Naive B cell (primary cell): Measurements from ENCODE around the gene LYPD3. TPM values are rescaled to one million over a fixed set of nuclear protein-coding genes. Genes with fewer than 3 reads are reported as not detected.

Experiments
- ATAC-seq, 2 donors: fragments of 150-1000 bp; cut with Tn5 transposase; 2 replicates each; pipeline ENCODE4 v1.10.0; 2021; ENCODE audit warnings: low read depth in 2 of 2, mild to moderate bottlenecking in 2 of 2, moderate library complexity in 2 of 2
- DNase-seq: peaks from one replicate; pipeline ENCODE4 v3.0.0; 2022
- H3K27ac Mint-ChIP-seq, 6 donors: one replicate each; pipeline ENCODE4 v1.8.0; 2020 to 2022; ENCODE audit warnings: mild to moderate bottlenecking in 6 of 6, mixed read lengths in 6 of 6, moderate library complexity in 5 of 6, inconsistent platforms in 2 of 6
- H3K27me3 Mint-ChIP-seq, 3 donors: one replicate each; pipeline ENCODE4 v1.8.0; 2021 to 2022; ENCODE audit warnings: mixed read lengths in 3 of 3, mild to moderate bottlenecking in 1 of 3
- H3K36me3 Mint-ChIP-seq, 2 donors: one replicate each; pipeline ENCODE4 v1.8.0; 2020 to 2022; ENCODE audit warnings: mixed read lengths in 2 of 2, inconsistent platforms in 1 of 2, mild to moderate bottlenecking in 1 of 2
- H3K4me1 Mint-ChIP-seq, 3 donors: one replicate each; pipeline ENCODE4 v1.8.0; 2020 to 2022; ENCODE audit warnings: mixed read lengths in 3 of 3, inconsistent platforms in 1 of 3, mild to moderate bottlenecking in 1 of 3, moderate library complexity in 1 of 3
- H3K4me3 Mint-ChIP-seq, 8 donors: one replicate each; pipeline ENCODE4 v1.8.0; 2020 to 2022; ENCODE audit warnings: mild to moderate bottlenecking in 8 of 8, mixed read lengths in 8 of 8, moderate library complexity in 8 of 8, inconsistent platforms in 2 of 8
- H3K9me3 Mint-ChIP-seq, 7 donors: one replicate each; pipeline ENCODE4 v1.8.0; 2020 to 2022; ENCODE audit warnings: mixed read lengths in 7 of 7, mild to moderate bottlenecking in 5 of 7, inconsistent platforms in 2 of 7, moderate library complexity in 1 of 7
- polyA plus RNA-seq, 6 donors: library from polyadenylated mRNA; unstranded; fragments of 300-500 nt; fragmentation: Illumina TruSeq; gene quantifications; one replicate each; pipeline ENCODE4 v1.2.3, GENCODE V29; 2021; ENCODE audit warnings: low read depth in 6 of 6

Gene LYPD3
- polyA plus RNA-seq, 6 donors from 2014 or later = 0.24 to 0.90 (median 0.45) TPM; not detected in 2

DNA sequence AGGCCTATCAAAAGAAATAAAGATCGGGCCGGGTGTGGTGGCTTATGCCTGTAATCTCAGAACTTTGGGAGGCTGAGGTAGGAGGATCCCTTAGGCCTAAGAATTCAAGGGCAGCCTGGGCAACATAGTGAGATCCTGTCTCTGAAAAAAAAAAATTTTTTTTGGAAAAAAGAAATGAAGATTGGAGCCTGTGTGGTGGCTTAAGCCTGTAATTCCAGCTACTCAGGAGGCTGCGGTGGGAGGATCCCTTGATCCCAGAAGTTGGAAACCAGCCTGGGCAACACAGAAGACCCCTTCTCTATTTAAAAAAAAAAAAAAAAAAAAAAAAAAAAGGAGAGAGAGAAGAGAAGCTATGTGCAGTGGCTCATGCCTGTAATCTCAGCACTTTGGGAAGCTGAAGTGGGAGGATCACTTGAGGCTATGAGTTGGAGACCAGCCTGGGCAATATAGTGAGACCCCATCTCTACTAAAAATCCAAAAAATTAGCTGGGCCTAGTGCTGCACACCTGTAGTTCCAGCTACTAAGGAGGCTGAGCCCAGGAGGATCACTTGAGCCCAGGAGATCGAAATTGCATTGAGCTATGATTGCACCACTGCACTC, 14.7 kb upstream of the LYPD3 start:
- DNase-seq (no peak), ATAC-seq (no peak)
- peaks cover 6 to 12% (median 6%) of the 10 kb centered on the region in 3 donors for H3K4me1 Mint-ChIP-seq
- peaks cover 0 to 8% of the 10 kb centered on the region in 2 donors for H3K36me3 Mint-ChIP-seq
- no peaks in the 10 kb centered on the region for H3K27me3 Mint-ChIP-seq
- no peak overlapping the region for H3K4me3 Mint-ChIP-seq
- H3K27ac Mint-ChIP-seq = peak overlapping the region in 2 of 6 donors; percentile 26 to 79
- H3K9me3 Mint-ChIP-seq = peaks cover 0 to 2% (median 0%) of the 10 kb centered on the region in 7 donors

DNA sequence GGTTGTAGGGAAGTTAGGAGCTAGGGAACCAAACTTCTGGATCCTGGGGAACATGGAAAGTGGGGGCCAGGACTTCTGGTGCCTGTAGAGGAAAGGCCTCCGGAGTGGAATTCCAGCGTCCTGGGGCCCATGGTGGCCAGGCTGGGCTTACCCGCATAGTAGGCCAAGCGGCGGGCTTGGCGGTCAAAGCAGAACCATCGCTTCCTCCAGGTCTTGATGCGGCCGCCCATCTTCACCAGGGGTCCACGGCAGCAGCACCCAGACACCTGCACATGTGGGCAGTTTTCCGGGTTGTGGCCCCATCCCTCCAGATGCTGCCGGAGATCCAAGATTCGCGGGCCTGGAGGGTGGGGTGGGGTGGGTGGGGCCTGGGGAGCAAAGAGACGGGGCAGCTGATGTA, 13.8 kb upstream of the LYPD3 start:
- Mint-ChIP-seq H3K4me1 (peaks cover 8 to 15% (median 10%) of the 10 kb centered on the region in 3 donors), H3K27ac (peak overlapping the region in 3 of 6 donors; percentile 33 to 95 (median 87)), H3K4me3 (no peak overlapping the region), H3K36me3 (peaks cover 0 to 8% of the 10 kb centered on the region in 2 donors), H3K9me3 (peaks cover 0 to 2% (median 0%) of the 10 kb centered on the region in 7 donors), H3K27me3 (no peaks in the 10 kb centered on the region)
- DNase-seq (no peak), ATAC-seq (no peak)

DNA sequence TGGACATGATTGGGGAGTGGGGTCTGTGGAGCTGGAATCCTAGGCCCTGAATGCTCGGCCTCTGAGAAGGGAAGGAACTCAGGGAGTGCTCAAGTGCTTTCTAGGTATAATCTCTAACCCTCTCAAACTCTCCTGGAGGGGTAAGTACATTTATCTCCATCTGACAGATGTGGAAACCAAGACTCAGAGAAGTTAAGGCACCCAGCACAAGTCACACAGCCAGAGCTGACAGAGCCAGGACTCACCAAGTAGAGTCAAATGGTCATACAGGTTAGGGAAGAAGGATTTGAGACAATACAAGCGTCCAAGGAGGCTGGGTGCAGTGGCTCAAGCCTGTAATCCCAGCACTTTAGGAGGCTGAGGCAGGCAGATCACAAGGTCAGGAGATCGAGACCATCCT, 12.9 kb upstream of the LYPD3 start:
- peak overlapping the region in 1 of 8 donors; percentile 10 for H3K4me3 Mint-ChIP-seq
- peaks cover 0 to 2% (median 0%) of the 10 kb centered on the region in 7 donors for H3K9me3 Mint-ChIP-seq
- peaks cover 0 to 8% of the 10 kb centered on the region in 2 donors for H3K36me3 Mint-ChIP-seq
- ATAC-seq (no peak), DNase-seq (no peak)
- H3K27ac Mint-ChIP-seq = peak overlapping the region in 5 of 6 donors; percentile 9 to 94 (median 54)
- no peaks in the 10 kb centered on the region for H3K27me3 Mint-ChIP-seq
- H3K4me1 Mint-ChIP-seq = peaks cover 8 to 15% (median 14%) of the 10 kb centered on the region in 3 donors

DNA sequence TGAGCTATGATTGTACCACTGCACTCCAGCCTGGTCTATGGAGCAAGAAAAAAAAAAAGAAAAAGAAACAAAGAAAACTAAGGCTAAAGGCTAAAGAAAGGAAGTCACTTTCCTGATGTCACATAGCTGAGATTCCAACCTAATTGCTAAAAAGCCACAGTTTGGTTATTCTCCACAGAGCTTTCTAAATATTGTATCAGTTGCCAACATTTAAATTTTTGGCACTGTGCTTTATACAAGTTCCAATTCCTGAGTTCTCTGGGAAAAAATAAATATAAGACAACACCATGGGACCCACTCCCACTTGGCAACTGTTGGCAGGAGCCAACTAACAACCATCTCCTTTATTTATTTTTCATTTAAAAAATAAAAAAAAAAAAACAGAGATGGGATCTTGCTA, 11.2 kb upstream of the LYPD3 start:
- no peak for ATAC-seq
- H3K27me3 Mint-ChIP-seq = no peaks in the 10 kb centered on the region
- no peak for DNase-seq
- peaks cover 8 to 15% (median 14%) of the 10 kb centered on the region in 3 donors for H3K4me1 Mint-ChIP-seq
- H3K27ac Mint-ChIP-seq = peak overlapping the region; percentile 47 to 100 (median 98)
- H3K36me3 Mint-ChIP-seq = peaks cover 0 to 8% of the 10 kb centered on the region in 2 donors
- no peak overlapping the region for H3K4me3 Mint-ChIP-seq
- H3K9me3 Mint-ChIP-seq = peaks cover 0 to 2% (median 0%) of the 10 kb centered on the region in 7 donors

DNA sequence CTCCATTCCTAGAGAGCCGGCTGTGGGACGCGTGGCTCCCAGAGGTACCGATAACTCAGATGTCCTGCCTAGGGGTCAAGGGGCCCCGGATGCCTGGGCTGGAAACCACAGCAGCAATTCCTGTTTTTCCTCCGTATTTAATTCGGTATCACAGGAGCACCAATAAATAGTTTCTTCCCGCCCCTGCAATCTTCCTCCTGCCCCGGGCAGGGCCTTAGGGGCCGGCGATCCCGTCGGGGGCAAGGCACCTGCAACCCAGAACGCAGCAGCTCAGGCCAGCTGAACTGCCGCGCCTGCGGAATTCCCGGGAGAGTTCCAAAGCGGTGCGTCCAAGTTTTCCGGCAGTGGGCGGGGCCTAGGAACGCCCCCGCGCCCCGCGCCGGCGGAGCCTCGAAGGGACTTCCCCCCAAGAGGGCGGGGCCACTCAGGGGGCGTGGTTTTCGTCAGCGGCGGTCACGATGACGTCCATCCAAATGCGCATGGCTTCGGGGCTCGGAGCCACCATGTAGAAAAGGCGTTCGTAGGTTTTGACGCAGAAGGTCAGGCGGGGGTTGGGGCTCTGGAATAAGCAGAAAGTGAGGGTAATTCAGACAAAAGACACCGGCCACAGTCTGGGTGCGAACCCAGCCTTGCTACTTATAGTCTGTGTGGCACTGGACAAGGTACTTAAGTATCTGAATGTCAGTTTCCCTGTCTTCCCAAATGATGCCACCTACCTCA, 9.7 kb upstream of the LYPD3 start:
- Mint-ChIP-seq H3K27ac (peak overlapping the region; percentile 97 to 100 (median 99)), H3K9me3 (peaks cover 0 to 2% (median 0%) of the 10 kb centered on the region in 7 donors), H3K4me1 (peaks cover 8 to 14% (median 14%) of the 10 kb centered on the region in 3 donors), H3K4me3 (peak overlapping the region; percentile 75 to 92 (median 88)), H3K36me3 (peaks cover 0 to 8% of the 10 kb centered on the region in 2 donors), H3K27me3 (no peaks in the 10 kb centered on the region)
- DNase-seq (peak; percentile 95), ATAC-seq (peak; percentile 95 to 98)

DNA sequence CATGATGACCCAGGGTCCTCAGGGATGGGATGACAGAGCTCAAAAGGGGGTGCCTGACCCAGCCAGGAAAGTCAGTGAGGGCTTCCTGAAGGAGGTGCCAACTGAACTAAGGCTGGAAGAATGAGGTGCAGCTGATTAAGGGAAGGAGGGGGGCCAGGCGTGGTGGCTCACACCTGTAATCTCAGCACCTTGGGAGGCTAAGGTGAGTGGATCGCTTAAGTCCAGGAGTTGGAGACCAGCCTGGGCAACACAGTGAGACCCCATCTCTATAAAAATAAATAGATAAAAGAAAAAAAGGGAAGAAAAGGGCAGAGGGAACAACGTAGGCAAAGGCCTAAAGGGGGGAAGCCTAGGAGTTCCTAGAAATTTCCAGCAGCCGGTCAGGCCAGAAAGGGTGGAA, 9.1 kb upstream of the LYPD3 start:
- Mint-ChIP-seq H3K9me3 (peaks cover 0 to 2% (median 0%) of the 10 kb centered on the region in 7 donors), H3K4me3 (peak overlapping the region; percentile 39 to 92 (median 85)), H3K36me3 (peaks cover 0 to 8% of the 10 kb centered on the region in 2 donors), H3K27me3 (no peaks in the 10 kb centered on the region), H3K4me1 (peaks cover 8 to 14% (median 14%) of the 10 kb centered on the region in 3 donors), H3K27ac (peak overlapping the region in 5 of 6 donors; percentile 88 to 100 (median 97))
- DNase-seq (no peak), ATAC-seq (no peak)

DNA sequence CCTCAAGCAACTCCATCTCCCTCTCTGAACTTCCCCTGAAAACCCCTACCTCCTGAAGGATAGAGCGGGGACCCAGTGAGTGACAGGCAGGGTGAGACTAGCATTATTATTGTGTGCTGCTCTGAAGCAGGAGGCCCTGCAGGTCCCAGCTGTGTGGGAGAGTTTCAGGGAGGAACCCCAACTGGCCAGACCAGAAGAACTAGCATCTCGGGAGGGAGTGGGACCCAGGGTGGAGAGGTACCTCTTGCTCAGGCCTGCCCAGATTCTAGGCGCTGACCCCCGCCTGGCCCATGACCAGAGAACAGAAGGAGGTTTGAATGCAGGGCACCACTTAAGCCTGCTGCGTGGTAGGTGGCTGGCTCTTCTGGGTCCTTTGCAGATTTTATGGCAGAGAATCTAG, 5.7 kb upstream of the LYPD3 start:
- H3K4me3 Mint-ChIP-seq = no peak overlapping the region
- no peak for DNase-seq
- H3K4me1 Mint-ChIP-seq = peaks cover 8 to 14% (median 12%) of the 10 kb centered on the region in 3 donors
- H3K36me3 Mint-ChIP-seq = no peaks in the 10 kb centered on the region
- H3K9me3 Mint-ChIP-seq = peaks cover 0 to 2% (median 0%) of the 10 kb centered on the region in 7 donors
- peaks cover under 1 to 3% (median 3%) of the 10 kb centered on the region in 3 donors for H3K27me3 Mint-ChIP-seq
- no peak for ATAC-seq
- H3K27ac Mint-ChIP-seq = peak overlapping the region in 1 of 6 donors; percentile 5

DNA sequence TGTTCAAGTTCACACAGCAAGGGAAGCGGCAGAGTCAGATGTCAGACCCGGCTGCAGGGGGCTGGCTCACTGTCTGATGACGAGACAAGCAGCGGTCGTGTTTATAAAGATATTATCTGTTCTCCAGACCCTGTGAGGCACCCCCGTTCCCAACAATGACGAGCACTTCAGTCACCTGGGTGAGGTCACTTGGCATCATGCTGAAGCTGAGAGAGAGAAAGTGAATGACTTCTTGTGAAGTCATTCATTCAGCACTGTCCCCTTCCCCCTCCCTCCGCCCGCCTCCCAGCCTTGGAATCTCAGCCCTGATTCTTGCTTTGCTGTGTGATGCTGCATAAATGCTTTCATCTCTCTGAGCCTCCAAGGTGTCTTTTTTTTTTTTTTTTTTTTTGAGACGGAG, 4.9 kb upstream of the LYPD3 start:
- Mint-ChIP-seq H3K4me3 (peak overlapping the region in 1 of 8 donors; percentile 47), H3K27ac (peak overlapping the region in 1 of 6 donors; percentile 56), H3K36me3 (no peaks in the 10 kb centered on the region), H3K9me3 (no peaks in the 10 kb centered on the region), H3K27me3 (peaks cover 6 to 11% (median 11%) of the 10 kb centered on the region in 3 donors), H3K4me1 (peaks cover 4 to 9% (median 4%) of the 10 kb centered on the region in 3 donors)
- ATAC-seq = no peak
- DNase-seq = no peak

DNA sequence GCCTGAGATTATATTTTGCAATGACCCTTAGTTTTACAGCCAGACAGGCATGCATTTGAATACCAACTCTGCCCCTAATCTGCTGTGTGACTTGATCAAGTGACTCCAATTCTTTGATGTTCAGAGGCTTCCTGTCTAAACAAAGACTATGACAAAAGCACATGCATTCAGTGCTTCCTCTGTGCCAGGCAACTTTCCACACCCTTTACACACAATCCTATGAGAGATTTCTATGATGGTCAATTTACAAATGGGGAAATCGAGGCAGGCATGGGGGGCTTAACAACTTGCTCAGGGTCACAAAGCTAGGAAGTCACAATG, 3.7 kb upstream of the LYPD3 start:
- no peak overlapping the region for H3K27ac Mint-ChIP-seq
- ATAC-seq (no peak), DNase-seq (no peak)
- H3K27me3 Mint-ChIP-seq = peaks cover 6 to 14% (median 11%) of the 10 kb centered on the region in 3 donors
- no peaks in the 10 kb centered on the region for H3K36me3 Mint-ChIP-seq
- no peak overlapping the region for H3K4me3 Mint-ChIP-seq
- H3K9me3 Mint-ChIP-seq = no peaks in the 10 kb centered on the region
- peaks cover 5 to 7% (median 6%) of the 10 kb centered on the region in 3 donors for H3K4me1 Mint-ChIP-seq

DNA sequence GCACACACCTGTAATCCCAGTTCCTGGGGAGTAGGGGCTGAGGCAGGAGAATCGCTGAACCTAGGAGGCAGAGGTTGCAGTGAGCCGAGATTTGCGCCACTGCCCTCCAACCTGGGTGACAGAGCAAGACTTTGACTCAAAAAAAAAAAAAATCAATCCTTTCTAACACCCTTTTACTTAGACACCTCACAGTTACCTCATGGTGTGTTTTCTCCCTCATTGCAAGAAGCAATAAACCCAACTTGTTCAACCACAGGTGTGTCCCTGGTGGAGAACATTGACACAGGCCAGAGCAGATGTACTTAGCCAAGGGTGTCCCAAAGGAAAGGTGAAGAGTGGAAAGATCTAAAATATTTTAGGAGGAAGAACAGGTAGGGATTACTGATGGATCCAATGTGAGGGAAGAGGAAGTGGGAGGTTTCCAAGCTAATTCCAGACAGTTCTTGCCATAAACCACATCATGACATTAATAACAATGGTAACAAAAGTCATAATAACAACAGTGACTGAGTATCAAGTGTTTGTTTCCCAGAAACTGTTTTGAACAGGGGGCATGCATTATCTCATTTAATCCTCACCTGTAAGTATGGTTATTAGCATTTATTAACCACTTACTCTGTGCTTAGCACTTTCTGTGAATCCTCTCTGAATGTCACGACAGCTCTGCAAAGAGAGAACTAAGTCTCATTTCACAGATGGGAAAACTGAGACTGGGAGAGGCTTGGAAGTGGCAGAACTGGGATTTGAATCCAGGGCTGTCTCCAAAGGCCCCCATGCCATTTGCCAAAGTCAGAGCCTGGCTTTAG, 3.1 kb upstream of the LYPD3 start:
- ATAC-seq (no peak), DNase-seq (no peak)
- Mint-ChIP-seq H3K27ac (no peak overlapping the region), H3K27me3 (peaks cover 6 to 14% (median 11%) of the 10 kb centered on the region in 3 donors), H3K4me3 (no peak overlapping the region), H3K9me3 (no peaks in the 10 kb centered on the region), H3K36me3 (no peaks in the 10 kb centered on the region), H3K4me1 (peaks cover 6 to 13% (median 9%) of the 10 kb centered on the region in 3 donors)

DNA sequence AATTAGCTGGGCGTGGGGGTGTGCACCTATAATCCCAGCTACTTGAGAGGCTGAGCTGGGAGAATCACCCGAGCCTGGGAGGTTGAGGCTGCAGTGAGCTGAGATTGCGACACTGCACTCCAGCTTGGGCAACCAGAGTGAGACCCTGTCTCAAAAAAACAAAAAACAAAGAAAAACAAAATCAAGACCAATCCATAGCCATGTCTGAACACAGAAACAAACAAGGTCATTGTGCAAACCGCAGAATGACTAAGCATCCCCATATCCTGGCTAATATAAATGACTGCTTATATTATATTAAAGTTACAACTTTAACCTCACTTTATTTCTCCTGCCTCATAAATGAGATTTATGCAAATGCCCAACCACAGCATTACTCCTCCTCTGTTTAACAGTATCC, 2.3 kb upstream of the LYPD3 start:
- no peak for DNase-seq
- peaks cover 11 to 15% (median 12%) of the 10 kb centered on the region in 3 donors for H3K4me1 Mint-ChIP-seq
- no peaks in the 10 kb centered on the region for H3K9me3 Mint-ChIP-seq
- peaks cover 6 to 14% (median 11%) of the 10 kb centered on the region in 3 donors for H3K27me3 Mint-ChIP-seq
- H3K36me3 Mint-ChIP-seq = no peaks in the 10 kb centered on the region
- H3K27ac Mint-ChIP-seq = no peak overlapping the region
- ATAC-seq = no peak
- no peak overlapping the region for H3K4me3 Mint-ChIP-seq

DNA sequence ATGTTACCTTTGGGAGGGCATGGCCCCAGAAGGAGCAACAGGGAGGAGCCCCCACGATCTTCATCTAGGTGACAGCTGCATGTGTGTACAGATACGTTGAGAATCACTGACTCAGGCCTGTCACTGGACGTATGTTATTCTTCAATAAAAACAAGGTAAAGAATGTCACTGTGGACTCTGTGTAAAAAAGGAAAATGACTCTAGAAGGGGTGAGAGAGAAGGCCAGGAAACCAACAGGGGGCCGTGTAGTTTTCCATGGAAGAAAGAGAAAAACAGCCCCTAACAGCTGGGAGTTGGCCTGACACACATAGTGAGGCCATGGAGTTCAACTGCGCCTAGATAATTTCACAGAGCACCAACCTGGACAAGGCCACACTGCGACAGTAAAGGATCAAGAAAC, 1.9 kb upstream of the LYPD3 start:
- Mint-ChIP-seq H3K36me3 (no peaks in the 10 kb centered on the region), H3K4me3 (peak overlapping the region in 1 of 8 donors; percentile 11), H3K27ac (peak overlapping the region in 1 of 6 donors; percentile 13), H3K9me3 (no peaks in the 10 kb centered on the region), H3K4me1 (peaks cover 11 to 15% (median 14%) of the 10 kb centered on the region in 3 donors), H3K27me3 (peaks cover 6 to 14% (median 11%) of the 10 kb centered on the region in 3 donors)
- ATAC-seq (no peak), DNase-seq (no peak)

DNA sequence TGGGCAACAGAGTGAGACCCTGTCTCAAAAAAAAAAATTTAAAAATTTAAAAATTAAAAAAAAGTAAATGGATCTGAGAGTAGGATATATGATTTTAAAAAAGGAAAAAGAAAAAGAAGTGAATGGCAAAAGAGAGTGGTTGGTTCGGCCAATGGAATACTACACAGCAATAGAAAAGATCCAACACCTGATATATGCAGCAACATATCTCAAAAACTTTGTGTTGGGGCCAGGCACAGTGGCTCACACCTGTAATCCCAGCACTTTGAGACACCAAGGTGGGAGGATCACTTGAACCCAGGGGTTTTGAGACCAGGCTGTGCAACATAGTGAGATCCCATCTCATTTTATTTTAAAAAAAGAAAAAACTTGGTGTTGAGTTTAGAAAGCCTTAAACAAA, 1.4 kb upstream of the LYPD3 start:
- peaks cover 14 to 15% (median 15%) of the 10 kb centered on the region in 3 donors for H3K4me1 Mint-ChIP-seq
- no peaks in the 10 kb centered on the region for H3K9me3 Mint-ChIP-seq
- no peaks in the 10 kb centered on the region for H3K36me3 Mint-ChIP-seq
- H3K27ac Mint-ChIP-seq = no peak overlapping the region
- ATAC-seq = no peak
- DNase-seq = no peak
- peaks cover 6 to 14% (median 11%) of the 10 kb centered on the region in 3 donors for H3K27me3 Mint-ChIP-seq
- H3K4me3 Mint-ChIP-seq = no peak overlapping the region
